Adipose tissue (tissue), 3 donors: Measurements from ENCODE around the gene TMEM114. TPM values are rescaled to one million over a fixed set of nuclear protein-coding genes. Genes with fewer than 3 reads are reported as not detected.
A peak's percentile ranks its signal among the peaks of the same experiment; 100 is the strongest.

ENCODE experiments used
- H3K27ac ChIP-seq: one replicate; pipeline ENCODE4 v1.5.1; 2013; ENCODE audit warnings: low read depth, low read length
- WGBS, 3 donors: extraction: QIAGEN DNeasy Blood & Tissue Kit; methylation state at CpG; one replicate each; pipeline ENCODE4 v1.1.7; 2013; 5-methylcytosine and 5-hydroxymethylcytosine counted together
- polyA plus RNA-seq, 3 donors: library from polyadenylated mRNA; stranded (reverse); fragments of 200-250 nt; gene quantifications; one replicate each; pipeline ENCODE4 v1.2.3, GENCODE V29; 2013
- donor health status: healthy with polysubstance abuse.
- donor health status: Bipolar disorder and iron deficiency.
- donor health status: healthy.

TMEM114 gene
- not detected for polyA plus RNA-seq

DNA sequence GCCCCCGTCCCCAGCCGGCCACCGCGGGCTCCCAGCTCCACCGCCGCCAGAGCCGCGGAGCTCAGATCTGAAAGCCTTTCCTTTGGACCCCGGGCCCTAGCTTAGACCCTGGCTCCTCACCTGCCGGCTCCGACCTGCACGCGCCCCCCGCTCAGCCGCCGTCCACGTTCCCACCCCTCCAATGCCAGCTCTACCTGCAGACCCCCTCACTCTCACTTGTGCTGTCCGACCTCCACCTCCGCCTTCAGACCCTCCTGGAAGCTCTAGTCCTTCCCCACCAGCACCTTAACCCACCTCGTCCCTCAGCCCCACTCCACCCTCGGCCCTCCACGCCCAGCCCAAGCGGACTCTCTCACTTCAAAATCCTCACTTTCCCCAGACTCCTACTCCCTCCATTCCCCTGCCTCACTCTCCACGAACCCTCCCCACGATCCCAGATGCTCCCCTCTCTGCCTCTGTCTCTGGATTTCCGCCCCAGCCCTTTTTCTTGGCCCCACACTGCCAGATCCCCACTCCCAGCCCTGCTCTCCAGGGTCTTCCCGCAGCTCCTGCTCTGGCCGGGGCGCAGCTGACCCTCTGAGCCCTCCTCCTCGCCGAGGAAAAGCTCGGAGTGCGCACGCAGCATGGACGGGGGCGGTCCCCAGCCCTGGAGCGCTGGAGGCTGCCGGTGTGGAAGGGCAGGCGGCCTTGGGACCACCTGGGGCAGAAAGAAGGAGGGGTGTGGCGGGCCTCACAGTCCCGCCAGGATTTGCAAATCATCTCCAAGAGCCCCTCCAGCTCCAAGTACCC lies at the start of gene TMEM114:
TSS of gene TMEM114 (minus strand) at position 612 of the 789 bp plus-strand sequence. CDS start 673 bp downstream, outside the sequence.
- H3K27ac ChIP-seq: no peak within 1 kb of the TSS
- WGBS, 3 donors: 2 to 5% (median 4%) methylated on average over 40 to 41 of the region's 41 CpGs

- WGBS, 3 donors: 78 to 85% (median 81%) methylated on average over 12 of the region's 13 CpGs
- no peak overlapping the region for H3K27ac ChIP-seq
These were observed 49.4 kb upstream of the TMEM114 start for GRCh38 chr16:8639694-8640093.

- H3K27ac ChIP-seq: no peak overlapping the region
- WGBS, 3 donors: 81 to 84% (median 82%) methylated on average over 18 of the region's 18 CpGs
These were observed 44.9 kb upstream of the TMEM114 start for GRCh38 chr16:8634991-8635736.

GRCh38 chr16:8632675-8633182 lies 42.4 kb upstream of the TMEM114 start:
- H3K27ac ChIP-seq: peak overlapping the region; percentile 64
- WGBS, 3 donors: 40 to 85% (median 44%) methylated on average over 3 to 5 of the region's 5 CpGs

DNA sequence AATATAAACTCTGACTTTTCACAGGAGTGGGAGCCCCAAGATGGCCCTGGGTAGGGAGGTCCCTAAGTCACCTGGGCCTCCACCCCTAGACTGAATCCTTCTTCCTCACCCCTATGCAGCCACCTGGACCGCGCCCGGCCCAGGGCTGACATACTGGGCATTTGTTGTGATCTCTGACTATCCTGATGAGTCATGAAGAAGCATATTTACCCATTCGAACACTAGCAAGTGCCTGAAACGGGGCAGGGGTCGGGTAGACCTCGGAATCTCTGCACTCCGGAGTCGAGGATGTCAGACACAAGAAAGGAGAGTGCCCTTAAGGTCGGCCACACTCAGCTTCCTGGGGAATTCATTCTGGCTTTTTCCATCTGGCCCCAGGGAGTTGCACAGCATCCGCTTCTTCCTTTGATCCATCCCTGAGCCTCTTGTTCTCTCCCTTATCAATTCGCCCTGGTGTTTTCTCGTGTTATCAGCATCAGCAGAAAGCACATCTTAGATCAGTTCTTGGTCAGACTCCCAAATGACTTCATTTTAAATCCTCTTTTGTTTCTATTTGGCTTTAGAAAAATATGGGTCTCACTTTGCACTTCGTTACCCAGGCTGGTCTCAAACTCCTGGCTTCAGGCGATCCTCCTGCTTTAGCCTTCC lies 41.6 kb upstream of the TMEM114 start:
- H3K27ac ChIP-seq: peak overlapping the region; percentile 52
- 63 to 66% (median 65%) methylated on average over 15 of the region's 15 CpGs for WGBS, 3 donors

- WGBS, 3 donors: 85 to 90% (median 89%) methylated on average over 9 of the region's 9 CpGs
- peak overlapping the region; percentile 52 for H3K27ac ChIP-seq
These were observed 41.1 kb upstream of the TMEM114 start for GRCh38 chr16:8631373-8631772.

DNA sequence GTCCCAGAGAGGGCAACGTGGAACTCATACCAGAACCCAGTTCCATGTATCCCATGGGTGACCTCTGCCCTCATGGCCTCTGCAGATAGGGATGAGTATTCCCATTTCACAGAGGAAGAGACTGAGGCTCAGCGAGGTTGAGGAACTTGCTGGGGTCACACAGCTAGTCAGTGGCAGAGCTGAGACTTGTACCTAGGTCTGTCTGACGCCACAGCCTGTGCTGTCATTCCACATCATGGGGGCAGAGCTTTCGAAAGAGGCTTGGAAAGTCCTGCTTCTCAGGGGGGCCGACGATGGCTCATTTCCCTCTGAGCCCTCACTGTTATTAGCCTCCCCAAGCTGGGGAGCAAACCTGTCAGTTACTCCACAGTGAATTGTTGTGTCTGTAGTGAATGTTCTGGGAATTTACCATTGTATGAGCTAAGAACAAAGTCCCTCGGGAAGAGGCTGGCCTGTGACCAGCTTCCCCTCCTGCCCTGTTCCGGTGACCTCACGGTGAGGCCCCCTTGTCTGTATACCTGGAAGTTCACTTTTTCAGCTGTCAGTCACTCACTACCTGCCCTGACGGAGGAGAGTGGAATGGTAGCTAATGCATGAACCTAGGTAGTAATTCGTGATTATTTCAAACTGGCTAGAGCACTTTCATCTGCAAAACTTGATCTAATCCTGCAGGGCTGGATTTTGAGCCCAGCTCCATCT lies 40.1 kb upstream of the TMEM114 start:
- WGBS, 3 donors: 88 to 91% (median 89%) methylated on average over 11 of the region's 11 CpGs
- H3K27ac ChIP-seq: no peak overlapping the region

GRCh38 chr16:8628981-8629725 lies 38.8 kb upstream of the TMEM114 start:
- H3K27ac ChIP-seq: no peak overlapping the region
- WGBS, 3 donors: 94 to 95% (median 94%) methylated on average over 16 of the region's 16 CpGs

DNA sequence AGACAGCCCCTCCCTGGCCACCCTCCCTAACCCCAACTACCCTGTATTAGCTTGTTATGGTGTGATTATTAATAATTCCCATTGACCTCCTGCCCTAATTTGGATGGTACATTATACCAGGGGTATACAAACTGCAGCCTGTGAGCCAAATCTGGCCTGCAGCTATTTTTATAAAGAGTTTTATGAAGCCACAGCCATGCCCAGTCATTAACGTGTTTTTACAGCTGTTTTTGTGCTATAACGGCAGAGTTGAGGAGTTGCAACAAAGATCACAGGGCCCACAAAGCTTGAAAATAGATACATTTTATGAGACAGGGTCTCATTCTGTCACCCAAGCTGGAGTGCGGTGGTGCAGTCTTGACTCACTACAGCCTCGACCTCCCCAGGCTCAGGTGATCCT lies 37.1 kb upstream of the TMEM114 start:
- H3K27ac ChIP-seq: no peak overlapping the region

GRCh38 chr16:8626946-8627345 lies 36.6 kb upstream of the TMEM114 start:
- 86 to 91% (median 88%) methylated on average over 8 of the region's 8 CpGs for WGBS, 3 donors
- no peak overlapping the region for H3K27ac ChIP-seq

More for the DNA sequence above, 37.1 kb upstream of the TMEM114 start:
- 80 to 89% (median 85%) methylated on average over 4 of the region's 4 CpGs for WGBS, 3 donors

- H3K27ac ChIP-seq: no peak overlapping the region
- WGBS, 3 donors: 93 to 95% (median 94%) methylated on average over 10 of the region's 10 CpGs
These were observed 35.3 kb upstream of the TMEM114 start for GRCh38 chr16:8625491-8626087.

DNA sequence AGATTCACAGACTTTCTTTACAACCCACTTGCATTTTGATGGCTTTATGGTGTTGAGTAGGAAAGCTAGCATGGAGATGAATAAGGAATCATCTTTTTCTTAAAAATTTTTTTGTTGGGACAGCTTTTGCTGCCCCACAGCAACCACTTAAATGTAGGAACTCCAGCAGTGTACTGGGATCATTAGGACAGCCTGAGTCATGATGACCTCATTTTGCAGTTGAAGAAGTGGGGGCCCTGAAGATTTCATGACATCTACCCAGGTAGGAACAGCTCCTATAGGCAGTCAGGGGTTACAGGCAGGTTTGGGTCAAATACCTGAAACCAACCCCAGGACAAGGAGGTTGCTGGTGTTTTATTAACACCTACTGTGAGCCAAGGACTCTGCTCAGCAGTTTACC lies 33.3 kb upstream of the TMEM114 start:
- no peak overlapping the region for H3K27ac ChIP-seq

DNA sequence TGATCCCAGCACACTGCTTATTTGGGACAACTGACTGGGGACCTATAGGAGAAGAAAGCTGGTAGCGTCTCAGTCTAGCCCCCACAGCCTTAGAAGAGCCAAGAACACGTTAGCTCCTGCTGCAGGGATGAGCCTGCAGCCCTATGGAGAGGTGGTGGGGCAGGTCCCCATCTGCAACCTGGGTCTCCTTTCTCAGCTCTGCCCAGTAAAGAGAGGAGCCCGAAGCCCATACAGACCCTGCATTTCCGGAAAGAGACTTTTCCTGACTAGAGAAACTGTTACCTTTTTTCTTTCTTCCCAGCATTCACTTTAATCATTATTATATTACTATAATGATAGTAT lies 32.0 kb upstream of the TMEM114 start:
- WGBS, 3 donors: 4 to 9% (median 8%) methylated on average over 4 of the region's 4 CpGs
- no peak overlapping the region for H3K27ac ChIP-seq

DNA sequence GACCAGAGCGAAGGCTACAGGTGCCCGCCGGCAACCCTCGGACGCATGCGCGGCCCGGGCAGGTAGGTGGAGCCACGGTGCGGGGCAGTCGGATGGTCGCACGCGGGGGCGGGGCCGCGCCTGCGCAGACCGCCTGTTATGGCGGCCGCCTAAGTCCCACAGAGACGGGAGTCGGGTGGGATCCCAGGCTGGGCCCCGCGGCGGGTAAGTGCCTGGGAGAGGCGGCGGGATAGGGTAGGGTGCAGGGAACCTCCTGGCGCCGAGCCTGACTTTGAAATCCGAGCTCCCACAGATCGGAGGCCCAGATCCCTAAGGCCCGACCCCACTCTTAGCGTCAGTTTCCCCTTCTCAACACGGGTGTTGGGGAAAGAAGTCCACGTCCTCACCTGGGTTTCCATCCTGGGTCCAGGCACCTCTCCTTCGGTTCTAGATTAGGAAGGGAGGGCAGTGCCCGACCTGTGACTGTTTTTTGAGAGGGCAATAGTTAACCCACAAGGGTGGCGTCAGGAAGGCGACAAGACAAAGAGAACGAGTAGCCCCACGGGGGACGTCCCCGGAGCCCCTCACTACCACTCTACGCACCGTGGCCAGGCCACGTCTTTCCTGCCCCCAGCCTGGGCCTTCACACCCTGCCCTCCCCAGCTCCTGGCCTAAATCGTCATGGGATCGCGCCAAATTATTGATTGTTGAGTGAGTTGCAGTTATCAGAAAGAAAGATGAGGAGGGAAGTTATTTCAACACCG lies 31.4 kb upstream of the TMEM114 start, which contains the start of gene METTL22:
TSS of gene METTL22 (plus strand) at position 127 of the 743 bp plus-strand sequence. CDS start 3,968 bp downstream, outside the sequence.
- 1% methylated on average over 51 of the region's 51 CpGs for WGBS, 3 donors
- peak within 1 kb of the TSS; percentile 65 for H3K27ac ChIP-seq

GRCh38 chr16:8621222-8621571 lies 30.9 kb upstream of the TMEM114 start:
- 17 to 20% (median 19%) methylated on average over 12 of the region's 12 CpGs for WGBS, 3 donors
- no peak overlapping the region for H3K27ac ChIP-seq

- WGBS, 3 donors: 71 to 74% (median 74%) methylated on average over 6 of the region's 6 CpGs
These were observed 30.2 kb upstream of the TMEM114 start for GRCh38 chr16:8620535-8620934.

More at GRCh38 chr16:8620535-8620934, 30.2 kb upstream of the TMEM114 start:
- H3K27ac ChIP-seq: no peak overlapping the region
